ENCODE results near the gene F2. TPM values are rescaled to one million over a fixed set of nuclear protein-coding genes. Genes with fewer than 3 reads are reported as not detected.
"Not testable (repeated sequence)": the region's sequence is repeated elsewhere in the genome, so short reads cannot be mapped to it uniquely, and the experiment has no call there.

Gene F2
- total and polyA plus RNA-seq, 11 donors: 0.08 to 0.18 (median 0.17) TPM; not detected in 8

DNA sequence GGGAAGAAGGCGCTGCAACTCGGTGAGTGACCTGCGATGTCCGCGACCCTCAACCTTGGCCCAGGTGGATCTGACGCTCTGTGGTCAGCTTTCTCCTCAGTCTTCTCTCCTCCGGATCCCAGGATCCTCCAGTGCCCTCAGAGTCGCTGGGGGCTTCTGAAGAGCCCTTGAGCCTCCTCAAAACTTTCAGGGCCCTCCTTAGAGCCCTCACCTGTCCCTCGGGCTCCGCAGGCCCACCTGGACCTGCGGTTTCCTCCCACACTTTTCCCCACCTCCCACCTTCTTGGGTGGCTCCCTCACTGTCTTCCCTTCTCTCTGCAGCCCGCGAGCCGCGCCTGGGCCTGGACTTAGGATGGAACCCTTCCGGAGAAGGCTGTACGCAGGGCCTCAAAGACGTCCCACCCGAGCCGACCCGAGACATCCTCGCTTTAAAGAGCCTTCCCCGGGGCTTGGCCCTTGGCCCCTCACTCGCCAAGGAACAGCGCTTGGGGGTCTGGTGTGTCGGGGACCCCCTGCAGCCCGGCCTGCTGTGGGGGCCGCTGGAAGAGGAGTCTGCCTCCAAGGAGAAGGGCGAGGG, 17.8 kb upstream of the F2 start:
- intact Hi-C loops (cut with DNase I): loop anchor here in 3 of 10 donors (2.0 to 5.0 kb wide), 2 partner anchors 44 to 84 kb away; partner anchors contain the start of genes ATG13 (in 2 of the 3) and HARBI1 (in 2 of the 3)
- peaks cover 3 to 51% (median 43%) of the 10 kb centered on the region in 9 donors for H3K36me3 ChIP-seq
- 1 to 3% (median 1%) methylated on average over 29 of the region's 29 CpGs for WGBS, 4 donors
- H3K4me3 ChIP-seq: peak overlapping the region; percentile 68 to 100 (median 88)
- H3K27ac ChIP-seq: peak overlapping the region; percentile 87 to 100 (median 94)
- no peak for DNase-seq
- no peak for ATAC-seq
- TF ChIP-seq, protein P1, sequence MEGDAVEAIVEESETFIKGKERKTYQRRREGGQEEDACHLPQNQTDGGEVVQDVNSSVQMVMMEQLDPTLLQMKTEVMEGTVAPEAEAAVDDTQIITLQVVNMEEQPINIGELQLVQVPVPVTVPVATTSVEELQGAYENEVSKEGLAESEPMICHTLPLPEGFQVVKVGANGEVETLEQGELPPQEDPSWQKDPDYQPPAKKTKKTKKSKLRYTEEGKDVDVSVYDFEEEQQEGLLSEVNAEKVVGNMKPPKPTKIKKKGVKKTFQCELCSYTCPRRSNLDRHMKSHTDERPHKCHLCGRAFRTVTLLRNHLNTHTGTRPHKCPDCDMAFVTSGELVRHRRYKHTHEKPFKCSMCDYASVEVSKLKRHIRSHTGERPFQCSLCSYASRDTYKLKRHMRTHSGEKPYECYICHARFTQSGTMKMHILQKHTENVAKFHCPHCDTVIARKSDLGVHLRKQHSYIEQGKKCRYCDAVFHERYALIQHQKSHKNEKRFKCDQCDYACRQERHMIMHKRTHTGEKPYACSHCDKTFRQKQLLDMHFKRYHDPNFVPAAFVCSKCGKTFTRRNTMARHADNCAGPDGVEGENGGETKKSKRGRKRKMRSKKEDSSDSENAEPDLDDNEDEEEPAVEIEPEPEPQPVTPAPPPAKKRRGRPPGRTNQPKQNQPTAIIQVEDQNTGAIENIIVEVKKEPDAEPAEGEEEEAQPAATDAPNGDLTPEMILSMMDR (IDR thresholded peaks at IDR 0.05): no peak
- TF ChIP-seq POLR2A (IDR thresholded peaks at IDR 0.05): no peak
- H3K9me3 ChIP-seq: no peaks in the 10 kb centered on the region
- H3K27me3 ChIP-seq: no peaks in the 10 kb centered on the region
- peaks cover 4 to 61% (median 50%) of the 10 kb centered on the region in 12 donors for H3K4me1 ChIP-seq

DNA sequence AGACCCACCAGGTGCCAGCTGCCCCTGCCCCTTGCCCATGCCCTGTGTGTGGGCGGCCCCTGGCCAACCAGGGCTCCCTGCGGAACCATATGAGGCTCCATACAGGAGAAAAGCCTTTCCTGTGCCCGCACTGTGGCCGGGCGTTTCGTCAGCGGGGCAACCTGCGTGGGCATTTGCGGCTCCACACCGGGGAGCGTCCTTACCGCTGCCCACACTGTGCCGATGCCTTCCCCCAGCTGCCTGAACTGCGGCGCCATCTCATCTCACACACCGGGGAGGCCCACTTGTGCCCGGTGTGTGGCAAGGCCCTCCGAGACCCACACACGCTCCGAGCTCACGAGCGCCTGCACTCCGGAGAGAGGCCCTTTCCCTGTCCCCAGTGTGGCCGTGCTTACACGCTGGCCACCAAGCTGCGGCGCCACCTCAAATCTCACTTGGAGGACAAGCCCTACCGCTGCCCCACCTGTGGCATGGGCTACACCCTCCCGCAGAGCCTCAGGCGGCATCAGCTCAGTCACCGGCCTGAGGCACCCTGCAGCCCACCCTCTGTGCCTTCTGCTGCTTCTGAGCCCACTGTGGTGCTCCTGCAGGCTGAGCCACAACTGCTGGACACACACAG, 13.8 kb upstream of the F2 start:
- no peaks in the 10 kb centered on the region for H3K27me3 ChIP-seq
- no peak for DNase-seq
- H3K4me3 ChIP-seq: no peak overlapping the region
- no peak for TF ChIP-seq POLR2A (IDR thresholded peaks at IDR 0.05)
- TF ChIP-seq, protein P1 (IDR thresholded peaks at IDR 0.05): no peak
- intact Hi-C loops (cut with DNase I): no loop called here
- ATAC-seq: no peak
- H3K36me3 ChIP-seq: peaks cover 3 to 66% (median 57%) of the 10 kb centered on the region in 9 donors
- no peaks in the 10 kb centered on the region for H3K9me3 ChIP-seq
- 94 to 97% (median 96%) methylated on average over 26 to 31 of the region's 31 CpGs for WGBS, 4 donors
- H3K27ac ChIP-seq: no peak overlapping the region
- H3K4me1 ChIP-seq: peaks cover 0 to 24% (median 17%) of the 10 kb centered on the region in 12 donors

DNA sequence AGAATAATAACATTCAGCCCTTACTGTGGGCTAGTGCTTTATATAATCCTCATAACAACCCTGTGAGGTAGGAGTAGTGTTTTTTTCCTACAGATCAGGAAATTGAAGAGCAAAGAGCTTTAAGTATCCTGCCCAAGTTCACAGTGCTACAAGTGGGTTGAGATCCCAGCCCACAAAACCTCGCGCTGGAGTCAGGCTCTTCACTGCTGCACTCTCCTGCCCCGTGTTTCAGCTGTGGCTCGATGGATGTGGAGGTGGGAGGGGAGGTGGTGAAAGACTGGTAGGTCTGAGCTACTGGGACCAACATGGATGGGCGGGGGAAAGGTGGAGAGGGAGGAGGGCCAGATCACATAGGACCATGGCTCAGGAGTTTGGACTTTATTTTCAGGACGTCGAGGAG, 12.1 kb upstream of the F2 start:
- ATAC-seq (no peak), DNase-seq (no peak)
- Histone ChIP-seq H3K4me3 (no peak overlapping the region), H3K4me1 (peaks cover 0 to 35% (median 21%) of the 10 kb centered on the region in 12 donors), H3K27ac (no peak overlapping the region), H3K27me3 (no peaks in the 10 kb centered on the region), H3K9me3 (no peaks in the 10 kb centered on the region), H3K36me3 (peaks cover 3 to 64% (median 57%) of the 10 kb centered on the region in 9 donors)
- TF ChIP-seq, protein P1 (IDR thresholded peaks at IDR 0.05): no peak
- no peak for TF ChIP-seq POLR2A (IDR thresholded peaks at IDR 0.05)
- intact Hi-C loops (cut with DNase I): no loop called here
- WGBS, 4 donors: 85 to 89% (median 87%) methylated on average over 7 of the region's 7 CpGs

DNA sequence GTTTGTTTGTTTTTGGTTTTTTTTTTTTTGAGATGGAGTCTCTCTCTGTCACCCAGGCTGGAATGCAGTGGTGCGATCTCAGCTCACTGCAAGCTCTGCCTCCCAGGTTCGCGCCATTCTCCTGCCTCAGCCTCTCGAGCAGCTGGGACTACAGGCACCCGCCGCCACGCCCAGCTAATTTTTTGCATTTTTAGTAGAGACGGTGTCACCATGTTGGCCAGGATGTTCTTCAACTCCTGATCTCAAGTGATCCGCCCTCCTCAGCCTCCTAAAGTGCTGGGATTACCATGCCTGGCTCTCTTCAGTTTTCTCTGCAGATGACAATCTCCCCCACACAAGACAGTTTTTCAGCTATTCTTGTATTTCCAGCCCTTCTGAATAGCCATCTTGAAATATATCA, 9.7 kb upstream of the F2 start:
- H3K9me3 ChIP-seq; H3K27me3 ChIP-seq; DNase-seq; H3K4me3 ChIP-seq; ATAC-seq; intact Hi-C loops (cut with DNase I): not testable (repeated sequence)
- peak overlapping the region in 2 of 12 donors; percentile 90 to 91 for H3K27ac ChIP-seq
- H3K4me1 ChIP-seq: peaks cover 0 to 29% (median 16%) of the 10 kb centered on the region in 12 donors
- peaks cover 3 to 39% (median 32%) of the 10 kb centered on the region in 9 donors for H3K36me3 ChIP-seq
- WGBS, 4 donors: 89 to 95% (median 94%) methylated on average over 9 of the region's 9 CpGs

All from heart left ventricle (tissue), 16 donors.